Measurements from ENCODE around the gene ZCWPW2.

The ZCWPW2 gene, protein sequence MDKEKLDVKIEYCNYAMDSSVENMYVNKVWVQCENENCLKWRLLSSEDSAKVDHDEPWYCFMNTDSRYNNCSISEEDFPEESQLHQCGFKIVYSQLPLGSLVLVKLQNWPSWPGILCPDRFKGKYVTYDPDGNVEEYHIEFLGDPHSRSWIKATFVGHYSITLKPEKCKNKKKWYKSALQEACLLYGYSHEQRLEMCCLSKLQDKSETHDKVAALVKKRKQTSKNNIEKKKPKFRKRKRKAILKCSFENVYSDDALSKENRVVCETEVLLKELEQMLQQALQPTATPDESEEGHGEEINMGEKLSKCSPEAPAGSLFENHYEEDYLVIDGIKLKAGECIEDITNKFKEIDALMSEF

DNA sequence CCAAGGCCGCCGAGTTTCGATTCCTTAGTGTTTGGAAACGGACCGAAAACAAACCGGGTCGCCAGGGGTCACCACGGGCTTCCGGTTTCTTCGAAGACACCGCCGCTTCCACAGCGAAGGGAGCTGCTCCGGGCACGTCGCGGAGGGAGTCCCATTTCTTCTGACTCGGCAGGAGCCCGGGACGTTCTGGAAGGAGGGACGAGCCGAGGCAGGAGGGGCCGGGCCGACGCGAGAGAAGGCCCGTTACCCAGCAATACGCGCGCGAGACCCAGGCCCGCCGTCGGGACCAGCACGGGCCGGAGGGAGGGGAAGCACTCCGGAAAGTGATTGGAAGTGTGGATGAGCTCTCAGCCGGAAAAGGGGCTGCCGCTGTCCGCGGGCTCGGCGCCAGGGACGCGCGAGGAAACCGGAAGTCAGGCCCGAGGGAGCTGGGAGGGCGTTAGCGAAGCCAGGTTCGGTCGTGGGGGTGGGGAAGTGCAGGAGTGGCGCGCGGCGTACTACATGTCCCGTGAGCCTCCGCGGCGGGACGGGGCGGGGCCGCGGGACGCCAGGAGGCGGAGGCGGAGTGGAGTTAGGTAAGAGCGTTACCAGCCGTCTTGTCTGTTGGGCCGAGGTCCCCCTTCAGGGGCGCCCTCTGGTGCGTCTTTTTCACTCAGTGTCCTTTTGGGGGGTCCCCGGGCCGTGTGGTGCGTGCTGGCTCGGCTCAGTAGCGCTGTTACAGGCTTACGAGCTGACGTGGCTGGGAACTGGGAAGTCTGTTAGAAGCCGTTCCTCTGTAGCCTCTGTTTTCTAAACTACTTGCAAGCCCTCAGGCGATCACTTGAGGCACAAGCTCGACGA, at the start of gene ZCWPW2, which contains the start of gene AZI2:
Gene ZCWPW2, plus strand, starts transcription at position 93 of the 840 bp plus-strand sequence. CDS start 64,348 bp downstream, outside the sequence.
Gene AZI2, minus strand, starts transcription at position 196 of the 840 bp plus-strand sequence. CDS start 8,207 bp downstream, outside the sequence.
- FAIRE-seq: peak; percentile 52
- peak; percentile 77 for DNase-seq (ENCODE audit: low spot score)

DNA sequence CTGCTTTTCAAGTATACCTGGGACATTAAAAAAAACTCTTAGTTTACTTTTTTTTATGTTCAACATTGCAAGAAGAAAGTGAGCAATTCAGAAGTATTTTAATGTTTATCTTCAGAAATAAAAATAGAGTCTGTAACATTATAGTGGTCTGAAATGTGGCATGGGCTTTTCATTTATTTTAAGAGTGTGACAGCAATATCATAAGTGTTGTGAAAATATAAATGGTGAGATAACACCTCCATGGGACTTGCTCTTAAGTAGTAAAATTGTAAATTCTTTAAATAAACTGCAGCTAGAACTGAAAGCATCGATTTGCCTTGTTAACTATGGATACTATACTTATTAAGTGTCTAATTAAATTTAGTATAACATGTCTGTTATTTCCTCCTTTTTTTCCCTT, 48.8 kb upstream of the ZCWPW2 start:
- FAIRE-seq: no peak
- no peak for DNase-seq (ENCODE audit: low spot score)

GRCh38 chr3:28300345-28300962, 48.1 kb upstream of the ZCWPW2 start:
- DNase-seq (ENCODE audit: low spot score): no peak
- no peak for FAIRE-seq

- DNase-seq (ENCODE audit: low spot score): no peak
- FAIRE-seq: no peak
These were observed 46.8 kb upstream of the ZCWPW2 start for GRCh38 chr3:28301688-28302087.

GRCh38 chr3:28308196-28308595, 40.3 kb upstream of the ZCWPW2 start:
- FAIRE-seq (no peak), DNase-seq (ENCODE audit: low spot score) (no peak)

DNA sequence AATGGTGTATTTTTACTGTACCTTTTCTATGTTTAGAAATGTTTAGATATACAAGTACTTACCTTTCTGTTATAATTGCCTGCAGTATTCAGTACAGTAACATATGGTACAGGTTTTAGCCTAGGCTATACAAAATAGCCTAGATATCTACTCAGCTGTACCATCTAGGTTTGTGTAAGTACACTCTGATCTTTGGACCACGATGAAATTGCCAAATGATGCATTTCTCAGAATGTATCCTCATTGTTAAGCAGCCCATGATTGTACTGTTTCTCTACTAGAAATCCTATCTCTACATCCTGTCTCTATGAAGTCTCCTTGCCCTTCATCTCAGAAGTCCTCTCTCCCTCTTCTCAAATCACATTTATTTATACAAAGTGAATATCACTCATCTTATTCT, 32.8 kb upstream of the ZCWPW2 start:
- FAIRE-seq (no peak), DNase-seq (ENCODE audit: low spot score) (no peak)

- DNase-seq (ENCODE audit: low spot score) (no peak), FAIRE-seq (no peak)
These were observed 32.3 kb upstream of the ZCWPW2 start for GRCh38 chr3:28316226-28316625.

DNA sequence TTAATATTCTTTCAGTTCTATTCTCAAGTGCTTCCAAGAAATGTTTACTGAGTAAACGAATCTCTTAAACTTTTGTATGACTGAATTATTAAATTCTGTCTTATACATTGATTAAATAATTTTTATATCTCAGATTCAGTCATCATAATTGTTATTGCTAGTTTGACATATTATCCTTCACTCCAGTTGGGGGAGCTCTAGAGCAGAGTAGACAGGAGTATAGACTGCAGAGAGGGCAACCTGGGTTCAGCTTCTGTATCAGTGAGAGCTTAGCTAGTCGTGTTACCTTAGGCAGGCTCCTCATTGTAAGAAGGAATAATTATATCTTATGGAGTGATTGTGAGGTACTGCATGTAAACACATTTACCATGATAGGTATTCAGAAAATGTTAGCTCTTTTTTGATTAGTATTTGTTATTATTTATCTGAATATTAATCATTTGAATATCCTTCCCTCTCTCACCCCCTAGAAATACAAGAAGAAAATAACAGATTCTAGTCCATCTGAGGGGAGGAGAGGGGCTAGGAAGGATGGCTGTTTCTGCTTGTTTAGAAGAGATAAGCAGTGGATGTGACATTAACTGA, 31.0 kb upstream of the ZCWPW2 start:
- peak; percentile 41 for FAIRE-seq

DNA sequence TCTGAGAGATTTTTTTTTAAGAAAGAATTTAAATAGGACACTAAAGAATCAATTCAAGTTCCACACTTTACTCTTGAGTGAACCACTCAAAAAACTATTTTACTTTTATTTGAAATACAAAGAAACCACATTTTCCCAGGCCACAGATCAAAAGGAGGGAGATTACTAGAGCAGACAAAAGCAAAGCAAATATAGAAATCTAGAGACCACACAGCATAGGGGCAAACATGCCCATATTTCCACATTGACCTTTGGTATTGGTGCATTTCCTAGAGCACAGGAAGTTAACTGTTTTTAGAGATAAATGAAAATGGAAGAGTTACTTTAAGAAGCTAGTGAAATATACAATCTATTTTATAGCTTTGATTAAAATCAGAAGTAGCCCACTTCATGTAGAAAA, 27.5 kb upstream of the ZCWPW2 start:
- no peak for DNase-seq (ENCODE audit: low spot score)
- no peak for FAIRE-seq

More for the DNA sequence above, 31.0 kb upstream of the ZCWPW2 start:
- peak; percentile 14 for DNase-seq (ENCODE audit: low spot score)

GRCh38 chr3:28322464-28322863, 26.1 kb upstream of the ZCWPW2 start:
- no peak for DNase-seq (ENCODE audit: low spot score)
- no peak for FAIRE-seq

DNA sequence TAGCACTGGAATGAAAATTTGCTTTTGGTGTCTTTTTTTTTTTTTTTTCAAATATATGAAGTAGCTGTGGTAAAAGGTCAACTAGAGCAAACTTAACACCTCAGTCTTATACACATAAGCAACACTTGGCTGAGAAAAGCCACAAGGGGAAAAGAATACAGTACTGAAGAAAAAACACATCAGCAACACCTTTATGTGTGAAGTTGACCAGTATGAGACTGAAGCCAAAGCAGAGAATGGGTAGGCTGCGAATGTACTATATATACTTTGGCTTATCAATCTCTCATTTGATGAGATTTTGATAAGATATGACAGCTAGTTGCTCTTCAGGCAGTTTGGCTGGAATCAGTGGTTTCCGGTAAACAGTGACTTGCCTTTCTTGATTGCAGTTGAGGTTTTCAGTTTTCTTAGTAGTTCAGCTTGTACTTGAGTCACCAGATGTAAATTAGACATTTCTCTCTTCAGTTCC, 22.0 kb upstream of the ZCWPW2 start:
- no peak for FAIRE-seq
- DNase-seq (ENCODE audit: low spot score): no peak

GRCh38 chr3:28328188-28329151, 20.1 kb upstream of the ZCWPW2 start:
- FAIRE-seq (peak; percentile 63), DNase-seq (ENCODE audit: low spot score) (peak; percentile 18)

DNA sequence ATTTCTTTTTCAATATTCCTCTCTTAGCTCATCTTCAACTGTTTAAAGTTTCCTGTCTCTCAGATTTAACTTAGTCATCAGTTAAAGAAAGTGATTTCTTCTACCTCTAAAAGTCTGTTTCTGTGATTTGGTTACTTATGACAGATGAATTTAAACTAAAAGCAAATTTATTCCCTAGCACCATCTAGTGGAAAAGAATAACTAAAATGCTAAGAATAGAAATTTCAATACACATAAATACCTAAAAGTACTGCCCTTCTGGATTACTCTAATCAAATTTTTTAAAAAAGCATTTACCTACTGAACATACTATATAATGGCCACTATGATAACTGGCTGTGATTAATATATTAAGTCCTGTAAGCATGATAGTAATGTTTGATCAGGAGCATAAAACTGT, 14.0 kb upstream of the ZCWPW2 start:
- DNase-seq (ENCODE audit: low spot score) (no peak), FAIRE-seq (no peak)

DNA sequence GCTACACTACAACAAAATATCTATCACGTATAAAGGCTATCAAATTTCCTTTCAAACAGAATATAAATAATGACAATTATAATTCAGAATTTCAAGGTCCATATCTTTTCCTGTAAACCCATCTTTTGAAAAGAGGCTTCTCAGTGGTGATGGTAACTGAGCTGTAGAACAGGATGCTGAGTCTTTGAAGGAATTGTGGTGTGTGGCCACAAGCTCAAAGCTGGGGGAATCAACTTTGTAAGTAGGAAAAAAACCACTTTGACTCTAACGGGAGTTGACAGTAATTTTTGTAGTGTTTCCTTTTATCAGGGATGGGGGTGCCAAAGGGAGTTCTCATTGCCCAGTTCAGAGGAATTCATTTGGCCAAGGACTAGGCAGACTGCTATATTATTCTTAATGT, 13.3 kb upstream of the ZCWPW2 start:
- DNase-seq (ENCODE audit: low spot score): no peak
- no peak for FAIRE-seq

- FAIRE-seq (no peak), DNase-seq (ENCODE audit: low spot score) (no peak)
These were observed 11.3 kb upstream of the ZCWPW2 start for GRCh38 chr3:28337230-28337629.

DNA sequence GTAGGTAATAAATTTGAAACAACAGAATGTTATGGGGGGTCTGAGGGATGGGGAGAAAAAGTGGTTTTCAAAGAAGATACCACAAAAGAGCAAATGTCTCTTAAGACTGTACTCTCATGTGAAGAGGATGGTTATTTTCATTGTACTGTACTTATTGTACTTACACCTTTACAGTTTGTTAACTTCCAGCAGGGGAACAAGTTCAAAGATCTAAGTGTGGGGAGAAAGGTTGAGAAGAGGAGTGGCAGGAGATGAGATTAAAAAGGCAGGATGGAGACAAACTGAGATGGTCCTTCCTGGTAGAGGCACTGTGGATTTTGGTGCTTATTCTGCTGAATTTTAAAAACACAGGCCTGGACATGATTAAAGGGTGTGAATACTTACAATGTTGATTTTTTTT, 5.4 kb upstream of the ZCWPW2 start:
- FAIRE-seq (no peak), DNase-seq (ENCODE audit: low spot score) (no peak)

DNA sequence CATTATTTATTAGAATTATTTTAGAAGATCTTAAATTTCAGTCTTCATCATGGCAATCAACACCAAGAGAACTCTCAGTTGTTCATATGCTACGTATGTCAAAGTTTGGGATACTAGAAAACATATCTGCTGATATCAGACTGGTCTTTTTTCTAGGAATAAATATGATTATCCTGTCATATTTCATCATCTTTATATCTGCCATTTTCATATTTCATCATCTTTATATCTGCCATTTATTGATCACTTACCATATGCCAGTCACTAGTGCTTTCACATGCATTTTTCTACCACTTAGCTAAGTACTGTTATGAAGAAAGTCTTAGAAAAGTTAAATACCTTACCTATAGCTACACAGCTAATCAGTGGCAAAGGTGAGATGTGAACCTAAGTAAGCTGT, 2.8 kb upstream of the ZCWPW2 start:
- DNase-seq (ENCODE audit: low spot score) (no peak), FAIRE-seq (no peak)

GRCh38 chr3:28347374-28348264, 902 bp upstream of the ZCWPW2 start:
- FAIRE-seq: no peak
- no peak for DNase-seq (ENCODE audit: low spot score)

DNA sequence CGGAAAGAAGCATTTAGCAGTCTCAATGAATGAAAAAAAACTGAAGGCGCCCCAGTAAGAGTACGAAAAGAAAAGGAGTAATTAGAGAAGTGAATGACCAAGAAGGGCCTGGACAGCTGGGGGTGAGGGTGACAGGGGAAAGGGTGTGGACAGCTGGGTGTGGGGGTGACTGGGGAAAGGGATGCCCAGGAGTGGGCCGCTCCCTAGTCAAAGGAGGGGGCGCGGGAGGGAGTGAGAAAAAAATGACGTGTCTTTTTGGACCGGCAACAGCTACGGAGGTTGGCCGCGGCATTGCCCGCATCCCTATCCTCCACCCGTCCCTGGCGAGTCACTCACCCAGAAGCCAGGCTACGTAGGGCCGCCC, 274 bp upstream of the ZCWPW2 start:
- FAIRE-seq (no peak), DNase-seq (ENCODE audit: low spot score) (no peak)

Measured in RCC 7860 (cell line).